Activated gamma-delta T cell treated with Interleukin-2 at 50 U/mL for 16 hours (primary cell): Measurements from ENCODE around the gene TMEM126B.
"Not testable (repeated sequence)": the region's sequence is repeated elsewhere in the genome, so short reads cannot be mapped to it uniquely, and the experiment has no call there.

Experiments
- DNase-seq: peaks from one replicate; pipeline ENCODE4 v3.0.0-alpha.2; 2020

TMEM126B gene

GRCh38 chr11:85627998-85628770 is at the start of gene TMEM126B:
TSS of gene TMEM126B (plus strand) at chr11:85628593. CDS start at chr11:85628608, 15 bp downstream.
- peak; percentile 96 for DNase-seq

- DNase-seq, result no peak
Observed at GRCh38 chr11:85582111-85582510, 46.3 kb upstream of the TMEM126B start.

- DNase-seq, result no peak
Observed at GRCh38 chr11:85589373-85589772, 39.0 kb upstream of the TMEM126B start.

GRCh38 chr11:85590848-85591483 is 37.4 kb upstream of the TMEM126B start:
- no peak for DNase-seq

GRCh38 chr11:85595285-85595884 is 33.0 kb upstream of the TMEM126B start:
- no peak for DNase-seq

GRCh38 chr11:85596886-85597285 is 31.5 kb upstream of the TMEM126B start:
- no peak for DNase-seq

- no peak for DNase-seq
Observed at GRCh38 chr11:85599083-85599482, 29.3 kb upstream of the TMEM126B start.

GRCh38 chr11:85602526-85603213 is 25.7 kb upstream of the TMEM126B start:
- no peak for DNase-seq

- DNase-seq, result no peak
Observed at GRCh38 chr11:85603220-85603619, 25.2 kb upstream of the TMEM126B start.

GRCh38 chr11:85606237-85606636 is 22.2 kb upstream of the TMEM126B start:
- not testable (repeated sequence) for DNase-seq

- not testable (repeated sequence) for DNase-seq
Observed at GRCh38 chr11:85608621-85609020, 19.8 kb upstream of the TMEM126B start.

GRCh38 chr11:85609286-85609685 is 19.1 kb upstream of the TMEM126B start:
- not testable (repeated sequence) for DNase-seq

GRCh38 chr11:85611643-85612042 is 16.8 kb upstream of the TMEM126B start:
- not testable (repeated sequence) for DNase-seq

GRCh38 chr11:85619499-85619898 is 8.9 kb upstream of the TMEM126B start:
- no peak for DNase-seq

GRCh38 chr11:85620256-85620655 is 8.1 kb upstream of the TMEM126B start:
- no peak for DNase-seq

GRCh38 chr11:85626496-85626895 is 1.9 kb upstream of the TMEM126B start:
- no peak for DNase-seq

- peak; percentile 5 for DNase-seq
Observed at GRCh38 chr11:85627332-85627997, 928 bp upstream of the TMEM126B start, which contains the start of gene DLG2. TSS of gene DLG2 (minus strand) at chr11:85627344.

GRCh38 chr11:85628771-85629341 is 463 bp downstream of the TMEM126B start:
- no peak for DNase-seq

GRCh38 chr11:85634747-85635146 is 6.4 kb downstream of the TMEM126B start:
- no peak for DNase-seq

- no peak for DNase-seq
Observed at GRCh38 chr11:85643191-85643614, 14.8 kb downstream of the TMEM126B start.

- DNase-seq, result no peak
Observed at GRCh38 chr11:85647078-85647477, 18.7 kb downstream of the TMEM126B start.

GRCh38 chr11:85647604-85648299 is 19.4 kb downstream of the TMEM126B start, which contains the start of gene TMEM126A:
TSS of gene TMEM126A (plus strand) at chr11:85647967. CDS start at chr11:85650256, 2,289 bp downstream.
- peak; percentile 86 for DNase-seq
